HG03135 (cell line): Measurements from ENCODE around the gene ATXN1.

Source experiments
- ATAC-seq: cut with Tn5 transposase; IDR thresholded peaks from one replicate; pipeline ENCODE4 v1.9.1; 2021; ENCODE audit warnings: mild to moderate bottlenecking, moderate library complexity; ENCODE audit not compliant: unreplicated experiment

The ATXN1 gene

DNA sequence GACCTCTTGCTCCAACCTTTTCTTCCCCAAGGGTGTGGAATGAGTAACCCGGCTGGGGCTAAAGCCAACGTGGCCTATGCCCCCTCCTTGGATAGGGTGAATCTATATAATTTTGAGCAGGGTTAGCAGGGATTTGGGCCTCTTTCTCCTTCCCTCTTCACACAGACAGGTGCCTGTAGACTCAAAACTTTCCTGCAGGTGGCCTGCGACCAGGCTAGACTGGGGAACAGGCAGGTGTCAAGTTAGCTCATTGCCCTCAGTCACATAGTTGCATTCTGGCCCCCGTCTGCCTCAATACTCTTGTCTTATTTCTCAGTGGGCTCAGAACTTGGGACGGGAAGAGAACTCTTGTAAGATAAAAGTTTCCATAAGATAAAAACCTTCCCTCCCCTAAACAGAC lies 243.0 kb downstream of the ATXN1 start:
- no peak for ATAC-seq

GRCh38 chr6:16514249-16514648 lies 247.0 kb downstream of the ATXN1 start:
- ATAC-seq, result no peak

DNA sequence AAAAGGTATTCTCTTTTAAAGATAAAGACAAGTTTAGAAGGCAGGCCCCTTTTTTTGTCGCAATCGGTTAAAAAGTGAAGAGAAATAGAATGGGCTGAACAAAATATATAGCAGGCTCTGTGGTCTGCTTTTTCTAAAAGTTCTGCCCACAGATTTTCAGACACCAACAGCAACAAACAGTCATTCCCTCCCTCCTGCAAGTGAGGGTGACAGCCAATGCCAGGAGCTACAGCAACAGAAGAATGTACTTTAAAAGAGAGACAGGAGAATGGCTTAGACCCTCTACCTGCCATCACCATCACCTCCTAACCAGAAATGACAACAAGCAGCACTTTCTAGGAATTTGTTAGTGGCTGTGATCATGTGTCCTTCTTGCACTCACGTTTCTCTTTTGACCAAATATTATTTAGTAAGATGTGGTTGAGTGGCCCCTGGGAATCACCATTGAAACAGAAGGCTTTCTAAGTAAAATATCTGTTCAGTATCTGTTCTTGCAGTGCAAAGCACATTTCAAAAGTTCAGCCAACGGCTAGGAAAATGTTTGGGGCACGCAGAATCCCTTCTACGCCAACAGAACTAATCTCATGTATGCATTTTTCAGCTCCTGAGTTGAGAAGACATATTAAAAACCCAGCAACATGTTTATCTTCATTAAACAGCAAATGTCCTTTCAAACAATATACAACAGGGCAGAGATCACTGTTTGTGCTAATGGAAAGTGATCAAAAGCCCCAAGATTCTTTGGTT lies 248.5 kb downstream of the ATXN1 start:
- no peak for ATAC-seq

GRCh38 chr6:16511723-16512489 lies 249.4 kb downstream of the ATXN1 start:
- ATAC-seq, result peak; percentile 47

DNA sequence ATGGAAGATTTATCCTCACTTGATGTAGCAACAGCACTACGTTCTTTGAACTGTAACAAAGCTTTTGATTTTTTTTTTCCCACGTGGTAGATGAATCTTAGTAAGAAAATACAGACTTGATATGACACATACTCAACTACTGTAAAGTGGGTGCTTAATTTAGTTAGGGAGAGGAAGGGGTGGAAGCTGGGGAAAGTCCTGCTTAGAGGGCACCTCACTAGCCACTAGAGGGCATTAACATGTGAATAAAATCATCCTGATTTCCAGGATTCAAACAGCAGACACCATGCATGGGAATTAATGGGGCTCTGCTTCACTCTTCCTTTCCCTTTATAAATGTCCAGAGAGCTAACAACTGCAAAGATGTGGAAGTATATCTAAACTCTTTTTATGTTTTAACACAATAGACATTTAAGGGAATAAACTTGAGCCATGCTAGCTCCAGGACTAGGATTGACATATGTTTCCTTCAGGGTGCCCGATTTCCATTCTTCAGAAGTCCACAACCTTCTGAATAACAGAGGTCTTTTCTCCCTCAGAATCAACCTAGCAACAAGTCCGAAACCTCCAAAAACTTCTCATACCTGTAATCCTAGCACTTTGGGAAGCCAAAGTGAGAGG lies 250.1 kb downstream of the ATXN1 start:
- ATAC-seq, result no peak

GRCh38 chr6:16510245-16510644 lies 251.0 kb downstream of the ATXN1 start:
- no peak for ATAC-seq

DNA sequence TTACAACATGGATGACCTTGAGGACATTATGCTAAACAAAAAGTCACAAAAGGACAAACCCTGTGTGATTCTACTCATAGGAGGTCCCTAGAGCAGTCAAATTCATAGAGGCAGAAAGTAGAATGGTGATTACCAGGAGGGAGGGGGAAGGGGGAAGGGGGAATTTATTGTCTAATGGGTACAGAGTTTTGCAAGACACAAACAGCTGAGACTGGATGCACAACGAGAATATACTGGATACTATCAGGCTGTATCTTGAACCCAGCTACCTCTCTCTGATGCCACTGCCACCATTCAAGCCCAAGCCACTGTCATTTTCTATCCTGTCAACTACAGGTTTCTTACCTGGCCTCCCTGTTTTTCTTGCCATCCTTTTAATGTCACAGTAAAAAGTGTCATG lies 252.3 kb downstream of the ATXN1 start:
- no peak for ATAC-seq

GRCh38 chr6:16505711-16506357 lies 255.4 kb downstream of the ATXN1 start:
- no peak for ATAC-seq

DNA sequence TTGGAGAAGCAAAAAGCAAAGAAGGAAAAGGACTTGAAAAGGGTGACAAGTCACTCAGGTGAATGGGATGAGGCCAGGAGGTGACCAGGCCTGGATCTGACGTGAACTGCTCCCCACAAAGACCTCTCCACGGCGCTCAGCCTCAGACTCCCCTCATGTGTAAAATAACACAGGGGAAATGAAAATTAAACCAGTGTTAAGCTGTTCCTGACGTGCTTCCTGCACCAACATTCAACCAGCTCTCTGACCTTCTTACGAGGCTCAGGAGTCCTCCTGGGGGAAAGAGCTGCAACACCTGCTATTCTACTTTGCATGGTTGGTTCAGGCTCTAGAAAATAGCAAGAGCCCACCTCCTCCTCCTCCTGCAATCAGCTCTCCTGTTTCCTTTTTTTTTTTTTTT lies 256.7 kb downstream of the ATXN1 start:
- ATAC-seq, result peak; percentile 15

GRCh38 chr6:16503970-16504415 lies 257.3 kb downstream of the ATXN1 start:
- peak; percentile 65 for ATAC-seq

DNA sequence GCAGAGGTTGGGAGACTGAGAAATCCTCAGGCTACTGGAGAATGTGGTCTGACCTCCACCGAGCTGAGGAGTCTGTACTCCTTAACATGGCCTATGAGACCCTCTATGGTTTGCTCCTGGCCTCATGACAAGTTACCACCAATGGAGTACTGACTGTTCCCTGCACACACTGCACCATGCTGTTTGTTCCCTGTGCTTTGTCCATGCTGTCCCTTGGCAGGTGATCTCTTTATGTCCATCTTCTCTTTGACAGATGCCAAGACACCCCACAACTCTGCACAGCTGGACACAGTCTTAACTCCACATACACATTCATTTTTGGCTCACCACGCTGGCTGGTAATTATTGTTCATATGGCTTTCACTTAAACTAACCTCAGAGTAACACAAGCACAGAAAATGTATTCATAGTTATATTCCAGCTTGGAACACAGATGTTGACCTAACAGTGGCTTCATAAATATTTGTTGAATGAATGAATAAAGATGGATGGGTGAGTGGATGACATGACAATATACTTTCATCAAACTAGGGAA lies 258.0 kb downstream of the ATXN1 start:
- peak; percentile 38 for ATAC-seq

DNA sequence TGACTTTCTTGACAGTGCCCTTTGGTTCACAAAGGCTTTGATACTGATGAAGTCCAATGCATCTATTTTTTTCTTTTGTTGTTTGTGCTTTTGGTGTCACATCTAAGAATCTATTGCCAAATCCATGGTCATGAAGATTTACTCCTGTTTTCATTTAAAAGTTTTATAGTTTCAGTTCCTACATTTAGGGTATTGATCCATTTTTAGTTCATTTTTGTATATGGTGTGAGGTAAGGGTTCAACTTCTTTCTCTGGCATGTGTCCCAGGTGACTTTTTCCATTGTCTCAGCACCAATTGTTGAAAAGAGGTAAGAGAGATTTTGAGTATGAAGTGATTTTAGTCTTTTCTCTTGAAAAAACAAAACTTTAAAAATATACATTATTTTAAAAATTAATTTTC lies 262.3 kb downstream of the ATXN1 start:
- no peak for ATAC-seq

DNA sequence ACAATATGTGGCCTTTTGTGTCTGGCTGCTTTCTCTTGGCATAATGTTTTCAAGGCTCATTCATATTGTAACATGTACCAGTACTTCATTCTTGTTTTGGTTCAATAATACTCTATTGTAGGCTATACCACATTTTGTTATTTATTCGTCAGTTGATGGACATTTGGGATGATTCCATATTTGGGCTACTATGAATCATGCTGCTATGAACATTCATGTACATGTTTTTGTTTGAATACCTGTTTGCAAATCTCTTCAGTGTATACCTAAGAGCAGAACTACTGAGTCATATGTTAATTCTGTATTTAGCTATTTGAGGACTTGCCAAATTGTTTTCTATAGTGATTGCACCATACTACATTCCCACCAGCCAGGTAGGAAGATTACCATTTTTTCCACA lies 263.0 kb downstream of the ATXN1 start:
- ATAC-seq, result no peak

GRCh38 chr6:16496991-16497801 lies 264.1 kb downstream of the ATXN1 start:
- no peak for ATAC-seq

DNA sequence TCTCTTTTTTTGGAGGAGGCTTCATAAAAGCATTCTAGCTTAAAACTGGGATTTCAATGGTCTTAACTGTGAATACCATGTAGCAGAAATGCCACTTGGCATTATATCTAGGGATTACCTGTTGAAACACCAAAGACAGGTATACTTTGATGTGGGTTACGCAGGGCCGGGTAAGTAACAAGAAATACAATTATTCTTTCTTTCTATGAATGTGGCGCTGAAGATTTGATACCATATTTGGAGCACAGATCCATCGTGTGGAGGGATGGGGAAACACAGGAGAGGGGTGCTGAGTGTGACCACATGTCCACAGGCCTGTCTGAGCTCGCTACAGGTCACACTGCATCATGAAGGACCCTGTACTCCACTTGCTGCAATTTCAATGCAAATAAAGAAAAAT lies 265.1 kb downstream of the ATXN1 start:
- ATAC-seq, result no peak

- peak; percentile 81 for ATAC-seq
Observed at GRCh38 chr6:16494793-16495192, 266.5 kb downstream of the ATXN1 start.

DNA sequence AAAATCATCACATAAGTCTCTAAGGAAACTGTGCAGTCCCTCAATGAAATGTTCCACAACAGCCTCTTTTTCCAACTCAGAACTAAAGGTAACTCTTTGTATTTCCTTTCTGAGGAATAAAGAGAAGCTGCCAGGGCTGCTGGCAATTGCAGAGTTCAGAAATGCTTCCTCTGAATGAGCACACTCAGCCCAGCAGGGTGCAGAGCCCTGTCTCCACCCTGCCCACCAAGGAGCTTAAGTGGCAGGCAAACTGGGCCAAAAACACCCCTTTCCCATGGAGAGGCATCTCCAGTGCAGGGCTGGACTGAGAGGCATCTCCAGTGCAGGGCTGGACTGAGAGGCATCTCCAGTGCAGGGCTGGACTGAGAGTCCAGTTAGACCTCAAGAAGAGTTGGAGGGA lies 267.5 kb downstream of the ATXN1 start:
- no peak for ATAC-seq

GRCh38 chr6:16493112-16493511 lies 268.1 kb downstream of the ATXN1 start:
- no peak for ATAC-seq

DNA sequence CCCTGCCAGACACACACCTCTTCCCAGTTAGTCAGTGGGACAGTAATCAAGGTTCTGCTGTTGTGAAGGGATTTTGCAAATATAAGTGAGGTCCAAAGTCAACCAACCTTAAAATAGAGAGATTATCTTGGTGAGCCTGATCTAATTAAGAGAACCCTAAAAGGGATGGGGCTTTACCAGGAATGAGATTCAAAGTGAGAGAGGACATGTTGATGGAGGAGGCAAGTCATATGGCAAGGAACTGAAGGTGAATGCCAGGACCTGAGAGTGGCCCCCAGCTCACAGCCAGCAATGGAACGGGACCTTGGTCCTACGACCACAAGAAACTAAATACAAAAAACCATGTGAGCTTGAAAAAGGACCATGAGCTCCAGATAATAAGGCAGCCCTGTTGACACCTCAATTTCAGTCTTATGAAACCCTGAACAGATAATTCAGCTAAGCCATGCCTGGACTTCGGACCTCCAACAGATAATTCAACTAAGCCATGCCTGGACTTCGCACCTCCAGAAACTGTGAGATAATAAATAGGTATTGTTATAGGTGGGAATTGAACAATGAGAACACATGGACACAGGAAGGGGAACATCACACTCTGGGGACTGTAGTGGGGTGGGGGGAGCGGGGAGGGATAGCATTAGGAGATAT lies 269.5 kb downstream of the ATXN1 start:
- ATAC-seq, result no peak

- no peak for ATAC-seq
Observed at GRCh38 chr6:16490616-16491015, 270.6 kb downstream of the ATXN1 start.
